ENCODE data around the gene PLAGL1.

DNA sequence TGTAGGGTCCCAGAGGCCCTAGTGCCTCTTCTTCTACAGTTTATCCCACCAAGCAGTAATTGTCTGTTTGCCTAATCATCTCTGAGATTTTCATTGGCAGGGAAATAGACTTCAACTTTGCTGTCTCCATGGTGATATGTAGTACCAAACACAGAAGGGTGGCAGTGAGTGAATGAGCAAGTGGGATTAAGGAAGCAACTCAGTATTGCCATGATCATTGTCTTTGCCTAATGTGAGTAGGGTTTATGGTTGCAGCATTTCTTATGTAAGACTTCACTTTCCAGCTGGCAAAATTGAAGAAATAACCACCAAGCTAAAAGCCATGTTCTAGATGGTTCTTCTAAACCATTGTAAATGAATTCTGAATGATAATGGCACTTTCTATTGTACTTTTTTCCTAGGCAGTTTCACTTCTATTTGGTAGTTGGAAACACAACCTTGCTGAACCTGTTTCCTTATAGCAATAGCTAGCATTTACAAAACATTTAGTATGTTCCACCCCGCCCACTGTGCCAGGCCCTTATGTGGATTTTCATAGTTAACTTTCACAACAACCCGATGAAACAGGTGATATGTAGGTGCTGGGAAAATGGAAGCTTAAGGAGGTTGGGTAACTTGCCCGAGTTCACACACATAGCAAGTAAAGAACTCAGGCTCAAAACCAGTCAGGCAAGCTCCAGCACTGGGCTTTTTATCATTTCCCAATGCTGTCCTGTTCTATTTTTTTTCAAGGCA, 111.8 kb downstream of the PLAGL1 start:
- TF ChIP-seq, protein P1, sequence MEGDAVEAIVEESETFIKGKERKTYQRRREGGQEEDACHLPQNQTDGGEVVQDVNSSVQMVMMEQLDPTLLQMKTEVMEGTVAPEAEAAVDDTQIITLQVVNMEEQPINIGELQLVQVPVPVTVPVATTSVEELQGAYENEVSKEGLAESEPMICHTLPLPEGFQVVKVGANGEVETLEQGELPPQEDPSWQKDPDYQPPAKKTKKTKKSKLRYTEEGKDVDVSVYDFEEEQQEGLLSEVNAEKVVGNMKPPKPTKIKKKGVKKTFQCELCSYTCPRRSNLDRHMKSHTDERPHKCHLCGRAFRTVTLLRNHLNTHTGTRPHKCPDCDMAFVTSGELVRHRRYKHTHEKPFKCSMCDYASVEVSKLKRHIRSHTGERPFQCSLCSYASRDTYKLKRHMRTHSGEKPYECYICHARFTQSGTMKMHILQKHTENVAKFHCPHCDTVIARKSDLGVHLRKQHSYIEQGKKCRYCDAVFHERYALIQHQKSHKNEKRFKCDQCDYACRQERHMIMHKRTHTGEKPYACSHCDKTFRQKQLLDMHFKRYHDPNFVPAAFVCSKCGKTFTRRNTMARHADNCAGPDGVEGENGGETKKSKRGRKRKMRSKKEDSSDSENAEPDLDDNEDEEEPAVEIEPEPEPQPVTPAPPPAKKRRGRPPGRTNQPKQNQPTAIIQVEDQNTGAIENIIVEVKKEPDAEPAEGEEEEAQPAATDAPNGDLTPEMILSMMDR (IDR thresholded peaks at IDR 0.05) = no peak
- TF ChIP-seq POLR2AphosphoS5 (IDR thresholded peaks at IDR 0.05) (no peak), EP300 (IDR thresholded peaks at IDR 0.05) (no peak)

All from esophagus muscularis mucosa (tissue), 4 donors.